Kidney (tissue), 14 donors: ENCODE data around the gene SLC20A1. TPM values are rescaled to one million over a fixed set of nuclear protein-coding genes. Genes with fewer than 3 reads are reported as not detected.

Experiments
- DNase-seq, 5 donors: peaks; one replicate each; pipeline ENCODE4 v3.0.0-alpha.2; 2013 to 2020
- FAIRE-seq: peaks from 2 replicates; lab custom pipeline; 2012; peaks lifted over from hg19 to GRCh38; lab: Jason Lieb, UNC
- H3K27ac ChIP-seq, 2 donors: one replicate each; pipeline ENCODE4 v1.7.0; 2013; ENCODE audit warnings: low read depth in 2 of 2, low read length in 2 of 2, inconsistent platforms in 1 of 2
- H3K27me3 ChIP-seq: one replicate; pipeline ENCODE4 v1.7.1; 2013; ENCODE audit warnings: low read length, inconsistent platforms; ENCODE audit not compliant: control insufficient read depth, insufficient read depth
- H3K36me3 ChIP-seq, 3 donors: one replicate each; pipeline versions ENCODE4 v1.7.0 to v1.7.1; 2013; ENCODE audit warnings: low read length in 3 of 3, control low read depth in 1 of 3, inconsistent platforms in 1 of 3; ENCODE audit not compliant: insufficient read depth in 3 of 3, control insufficient read depth in 2 of 3
- H3K4me1 ChIP-seq, 3 donors: one replicate each; pipeline versions ENCODE4 v1.7.0 to v1.7.1; 2013; ENCODE audit warnings: low read length in 3 of 3, inconsistent platforms in 1 of 3, low read depth in 1 of 3; ENCODE audit not compliant: control insufficient read depth in 2 of 3, insufficient read depth in 2 of 3
- H3K4me3 ChIP-seq, 3 donors: one replicate each; pipeline versions ENCODE4 v1.7.0 to v1.8.1; 2013; ENCODE audit warnings: low read length in 3 of 3, control low read depth in 1 of 3, inconsistent platforms in 1 of 3
- H3K9ac ChIP-seq, 3 donors: one replicate each; pipeline versions ENCODE4 v1.7.0 to v1.7.1; 2013; ENCODE audit warnings: low read length in 3 of 3, control low read depth in 1 of 3, inconsistent platforms in 1 of 3
- H3K9me3 ChIP-seq, 3 donors: one replicate each; pipeline versions ENCODE4 v1.7.0 to v1.7.1; 2013; ENCODE audit warnings: low read length in 3 of 3, control low read depth in 1 of 3, inconsistent platforms in 1 of 3; ENCODE audit not compliant: control insufficient read depth in 2 of 3, insufficient read depth in 1 of 3
- intact Hi-C: fragments of 100-400 bp; cut with DNase I; formaldehyde crosslinking; loops from one replicate; pipeline ENCODE4 v1.11.1; 2022
- polyA plus RNA-seq: library from polyadenylated mRNA; stranded (reverse); fragments of 350-450 nt; fragmentation: Illumina TruSeq; extraction: RNeasy Lipid Tissue Mini Kit (QIAGEN cat#74804); gene quantifications from one replicate; pipeline ENCODE4 v1.2.3, GENCODE V29; 2014; ENCODE audit warnings: low read depth, low replicate concordance; ENCODE audit not compliant: insufficient read depth
- total RNA-seq: library from RNA; stranded (reverse); fragmentation: NEBNext Ultra II Directional; extraction: Animal tissue kit (Norgen Biotek cat#: 25700); gene quantifications from one replicate; pipeline ENCODE4 v1.2.1, GENCODE V29; 2021
- TF ChIP-seq, protein P1 (sequence below): IDR thresholded peaks from 3 replicates; pipeline ENCODE4 v1.5.1; 2012; ENCODE audit warnings: mild to moderate bottlenecking, moderate library complexity, borderline replicate concordance; ENCODE audit not compliant: insufficient read depth; ENCODE audit errors: extremely low read depth
- donor health status: control.
- donor health status: control.
- donor health status: control.
- donor health status: control.
- donor health status: control.
- donor health status: DM: yes; HTN: yes; CAD: no.
- donor health status: Normal renal cell carcinoma (clear cell type).

SLC20A1 gene
- total and polyA plus RNA-seq, 2 donors from 2014 or later, result 10.4 to 46.2 TPM

DNA sequence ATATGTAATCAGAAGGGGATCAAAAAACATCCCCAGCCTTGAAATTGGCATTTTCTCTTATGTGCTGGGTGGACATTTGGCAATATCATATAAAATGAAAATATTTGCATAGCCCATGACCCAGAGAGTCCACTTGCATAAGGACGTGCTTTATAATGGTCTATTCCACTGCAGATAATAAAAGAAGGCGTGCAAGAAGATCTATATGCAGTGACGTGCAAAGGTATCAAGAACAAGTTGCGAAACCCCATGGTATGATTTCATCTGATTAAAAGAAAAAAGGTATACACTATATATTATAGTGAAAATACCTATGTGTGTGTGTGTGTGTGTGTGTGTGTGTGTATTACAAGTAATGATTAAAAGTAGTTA lies 8.5 kb upstream of the SLC20A1 start:
- Histone ChIP-seq H3K4me3 (no peak overlapping the region), H3K27ac (no peak overlapping the region), H3K9me3 (no peaks in the 10 kb centered on the region), H3K36me3 (no peaks in the 10 kb centered on the region), H3K27me3 (no peaks in the 10 kb centered on the region), H3K9ac (no peak overlapping the region), H3K4me1 (no peaks in the 10 kb centered on the region)
- no peak for FAIRE-seq
- intact Hi-C loops, result no loop called here
- TF ChIP-seq, protein P1, sequence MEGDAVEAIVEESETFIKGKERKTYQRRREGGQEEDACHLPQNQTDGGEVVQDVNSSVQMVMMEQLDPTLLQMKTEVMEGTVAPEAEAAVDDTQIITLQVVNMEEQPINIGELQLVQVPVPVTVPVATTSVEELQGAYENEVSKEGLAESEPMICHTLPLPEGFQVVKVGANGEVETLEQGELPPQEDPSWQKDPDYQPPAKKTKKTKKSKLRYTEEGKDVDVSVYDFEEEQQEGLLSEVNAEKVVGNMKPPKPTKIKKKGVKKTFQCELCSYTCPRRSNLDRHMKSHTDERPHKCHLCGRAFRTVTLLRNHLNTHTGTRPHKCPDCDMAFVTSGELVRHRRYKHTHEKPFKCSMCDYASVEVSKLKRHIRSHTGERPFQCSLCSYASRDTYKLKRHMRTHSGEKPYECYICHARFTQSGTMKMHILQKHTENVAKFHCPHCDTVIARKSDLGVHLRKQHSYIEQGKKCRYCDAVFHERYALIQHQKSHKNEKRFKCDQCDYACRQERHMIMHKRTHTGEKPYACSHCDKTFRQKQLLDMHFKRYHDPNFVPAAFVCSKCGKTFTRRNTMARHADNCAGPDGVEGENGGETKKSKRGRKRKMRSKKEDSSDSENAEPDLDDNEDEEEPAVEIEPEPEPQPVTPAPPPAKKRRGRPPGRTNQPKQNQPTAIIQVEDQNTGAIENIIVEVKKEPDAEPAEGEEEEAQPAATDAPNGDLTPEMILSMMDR, result no peak
- no peak for DNase-seq

DNA sequence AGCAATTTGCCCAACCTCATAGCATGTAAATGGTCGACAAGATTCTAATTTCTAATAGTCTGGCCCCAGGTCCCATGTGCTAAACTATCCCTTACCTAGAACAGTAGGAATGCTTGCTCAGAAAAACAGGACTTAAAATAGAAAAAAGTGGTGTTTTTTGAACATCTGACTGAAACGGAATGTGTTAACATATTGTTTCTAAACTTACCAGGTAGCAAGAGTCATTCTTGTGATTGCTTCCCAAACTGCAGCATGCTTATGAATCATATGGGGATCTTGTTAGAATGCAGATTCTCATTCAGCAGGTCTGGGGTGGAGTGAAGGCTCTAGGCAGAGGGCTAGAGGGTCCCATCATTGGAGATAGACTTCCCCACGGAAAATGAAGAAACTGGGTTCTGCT lies 5.8 kb upstream of the SLC20A1 start:
- H3K36me3 ChIP-seq, result no peaks in the 10 kb centered on the region
- H3K4me1 ChIP-seq, result peaks cover 2 to 7% (median 6%) of the 10 kb centered on the region in 3 donors
- intact Hi-C loops, result no loop called here
- no peaks in the 10 kb centered on the region for H3K9me3 ChIP-seq
- H3K4me3 ChIP-seq, result no peak overlapping the region
- DNase-seq, result no peak
- H3K27ac ChIP-seq, result no peak overlapping the region
- no peak for FAIRE-seq
- H3K9ac ChIP-seq, result no peak overlapping the region
- no peaks in the 10 kb centered on the region for H3K27me3 ChIP-seq
- TF ChIP-seq, protein P1, result no peak

GRCh38 chr2:112640467-112640799 lies 5.3 kb upstream of the SLC20A1 start:
- H3K9ac ChIP-seq, result no peak overlapping the region
- H3K4me1 ChIP-seq, result peaks cover 2 to 8% (median 8%) of the 10 kb centered on the region in 3 donors
- intact Hi-C loops, result no loop called here
- TF ChIP-seq, protein P1, result no peak
- no peaks in the 10 kb centered on the region for H3K9me3 ChIP-seq
- H3K36me3 ChIP-seq, result no peaks in the 10 kb centered on the region
- H3K27ac ChIP-seq, result no peak overlapping the region
- no peak for DNase-seq
- H3K4me3 ChIP-seq, result no peak overlapping the region
- no peak for FAIRE-seq
- no peaks in the 10 kb centered on the region for H3K27me3 ChIP-seq
